IMR-90 (cell line): ENCODE results near the gene LARP1. TPM values are rescaled to one million over a fixed set of nuclear protein-coding genes. Genes with fewer than 3 reads are reported as not detected.

ENCODE experiments used
- ATAC-seq: fragments of 200-7000 bp; cut with Tn5 transposase; 2 replicates; pipeline ENCODE4 v1.9.1; 2020; ENCODE audit warnings: low read depth, mild to moderate bottlenecking, moderate library complexity
- BruUV-seq: library from RNA; stranded (reverse); fragments of 400-500 nt; replicated peaks from 2 replicates; lab custom pipeline; 2021; lab: Mats Ljungman, UMichigan
- CTCF ChIA-PET: fragments of 300-600 bp; formaldehyde crosslinking; extraction: SDS; loops from one replicate; lab custom pipeline; 2021; ENCODE audit warnings: antibody characterized with exemption; lab: Yijun Ruan, JAX
- POLR2A ChIA-PET: fragments of 300-600 bp; sonication (Branson Sonifier 250); formaldehyde crosslinking; loops from one replicate; lab custom pipeline; 2022; ENCODE audit warnings: antibody characterized with exemption; ENCODE audit not compliant: unreplicated experiment; lab: Charles Lee
- DNase-seq: peaks from one replicate; pipeline ENCODE4 v3.0.0; 2013
- H2AFZ ChIP-seq: replicated peaks from 2 replicates; pipeline ENCODE3; 2013; ENCODE audit warnings: low read length, mild to moderate bottlenecking; ENCODE audit not compliant: poor library complexity
- H2AK5ac ChIP-seq: 2 replicates; pipeline ENCODE4 v1.6.1; 2013; ENCODE audit warnings: low read depth, low read length, inconsistent platforms
- H2AK9ac ChIP-seq: replicated peaks from 2 replicates; pipeline ENCODE3; 2013; ENCODE audit warnings: mild to moderate bottlenecking, low read depth, low read length, moderate library complexity; ENCODE audit not compliant: poor library complexity
- H2BK120ac ChIP-seq: 2 replicates; pipeline ENCODE4 v1.6.1; 2013; ENCODE audit warnings: low read depth, low read length, inconsistent platforms
- H2BK15ac ChIP-seq: 3 replicates; pipeline ENCODE4 v1.6.1; 2013; ENCODE audit warnings: low read depth, low read length, inconsistent platforms
- H2BK20ac ChIP-seq: 2 replicates; pipeline ENCODE4 v1.6.1; 2013; ENCODE audit warnings: low read depth, mild to moderate bottlenecking, inconsistent platforms, low read length, moderate library complexity
- H2BK5ac ChIP-seq: 2 replicates; pipeline ENCODE4 v1.6.1; 2013; ENCODE audit warnings: mild to moderate bottlenecking, low read depth, low read length, inconsistent platforms; ENCODE audit not compliant: poor library complexity, severe bottlenecking
- H3K14ac ChIP-seq: replicated peaks from 2 replicates; pipeline ENCODE4 v1.6.1; 2013; ENCODE audit warnings: low read depth, low read length, inconsistent platforms
- H3K18ac ChIP-seq: 2 replicates; pipeline ENCODE4 v1.6.1; 2013; ENCODE audit warnings: low read depth, low read length, control low read depth
- H3K23ac ChIP-seq: 2 replicates; pipeline ENCODE4 v1.6.1; 2013; ENCODE audit warnings: low read depth, low read length, inconsistent platforms
- H3K27ac ChIP-seq: 2 replicates; pipeline ENCODE4 v1.5.1; 2013; ENCODE audit warnings: mild to moderate bottlenecking, control low read depth, low read length; ENCODE audit not compliant: insufficient read depth
- H3K27me3 ChIP-seq: 2 replicates; pipeline ENCODE4 v1.6.1; 2013; ENCODE audit warnings: low read length; ENCODE audit not compliant: control insufficient read depth, insufficient read depth
- H3K36me3 ChIP-seq: 2 replicates; pipeline ENCODE4 v1.6.1; 2013; ENCODE audit warnings: low read length, mixed read lengths; ENCODE audit not compliant: control insufficient read depth, insufficient read depth
- H3K4ac ChIP-seq: 2 replicates; pipeline ENCODE4 v1.6.1; 2013; ENCODE audit warnings: low read depth, low read length, inconsistent platforms
- H3K4me1 ChIP-seq: 2 replicates; pipeline ENCODE4 v1.6.1; 2013; ENCODE audit warnings: low read length, mixed read lengths; ENCODE audit not compliant: control insufficient read depth, insufficient read depth
- H3K4me2 ChIP-seq: 2 replicates; pipeline ENCODE4 v1.6.1; 2013; ENCODE audit warnings: low read depth, mild to moderate bottlenecking, control low read depth, low read length, moderate library complexity
- H3K4me3 ChIP-seq: 2 replicates; pipeline ENCODE4 v1.5.1; 2013; ENCODE audit warnings: low read depth, mild to moderate bottlenecking, control low read depth, low read length, moderate library complexity; ENCODE audit not compliant: insufficient read depth
- H3K56ac ChIP-seq: 2 replicates; pipeline ENCODE4 v1.6.1; 2013; ENCODE audit warnings: low read length, inconsistent platforms; ENCODE audit not compliant: insufficient read depth; ENCODE audit errors: extremely low read depth
- H3K79me1 ChIP-seq, 2 experiments: 2 replicates each; pipeline ENCODE4 v1.6.1; 2013; ENCODE audit warnings: low read length in 2 of 2, inconsistent platforms in 1 of 2, low read depth in 1 of 2
- H3K9ac ChIP-seq: 2 replicates; pipeline ENCODE4 v1.6.1; 2013; ENCODE audit warnings: low read depth, low read length, control low read depth
- H3K9me1 ChIP-seq: 2 replicates; pipeline ENCODE4 v1.6.1; 2013; ENCODE audit warnings: low read length, inconsistent platforms; ENCODE audit not compliant: insufficient read depth
- H3K9me3 ChIP-seq: 2 replicates; pipeline ENCODE4 v1.6.1; 2013; ENCODE audit warnings: low read length; ENCODE audit not compliant: control insufficient read depth, insufficient read depth
- H4K20me1 ChIP-seq: 2 replicates; pipeline ENCODE4 v1.6.1; 2013; ENCODE audit warnings: low read length, inconsistent platforms; ENCODE audit not compliant: insufficient read depth
- H4K5ac ChIP-seq: 2 replicates; pipeline ENCODE4 v1.6.1; 2013; ENCODE audit warnings: mild to moderate bottlenecking, low read depth, low read length, control low read depth
- H4K8ac ChIP-seq, 2 experiments: 2 replicates each; pipeline ENCODE4 v1.6.1; 2013; ENCODE audit warnings: low read depth in 2 of 2, low read length in 2 of 2, control low read depth in 1 of 2, inconsistent platforms in 1 of 2
- H4K91ac ChIP-seq: 2 replicates; pipeline ENCODE4 v1.6.1; 2013; ENCODE audit warnings: low read depth, low read length, inconsistent platforms; ENCODE audit not compliant: insufficient read depth
- BHLHE40 ChIP-seq: fragments of 150-350 bp; IDR thresholded peaks from 2 replicates; pipeline ENCODE4 v1.6.1; 2016; ENCODE audit warnings: mild to moderate bottlenecking, low read depth, low read length
- CEBPB ChIP-seq: IDR thresholded peaks from 2 replicates; pipeline ENCODE4 v1.6.1; 2012; ENCODE audit warnings: low read depth, low read length, improper control_type of control experiment
- CHD1 ChIP-seq: IDR thresholded peaks from 2 replicates; pipeline ENCODE4 v1.6.1; 2012; ENCODE audit warnings: low read depth, low read length, improper control_type of control experiment
- FOS ChIP-seq: fragments of 150-350 bp; IDR thresholded peaks from 2 replicates; pipeline ENCODE4 v1.6.1; 2016; ENCODE audit warnings: low read depth, low read length
- MAFK ChIP-seq: IDR thresholded peaks from 2 replicates; pipeline ENCODE4 v1.6.1; 2012; ENCODE audit warnings: low read depth, low read length, improper control_type of control experiment
- MXI1 ChIP-seq: IDR thresholded peaks from 2 replicates; pipeline ENCODE4 v1.6.1; 2012; ENCODE audit warnings: low read depth, mild to moderate bottlenecking, low read length, moderate library complexity, borderline replicate concordance
- NFE2L2 ChIP-seq: fragments of 150-350 bp; IDR thresholded peaks from 2 replicates; pipeline ENCODE4 v1.6.1; 2016; ENCODE audit warnings: low read depth, mild to moderate bottlenecking, low read length
- POLR2A ChIP-seq: IDR thresholded peaks from 2 replicates; pipeline ENCODE4 v1.6.1; 2012; ENCODE audit warnings: mild to moderate bottlenecking, low read depth, low read length
- RAD21 ChIP-seq: IDR thresholded peaks from 2 replicates; pipeline ENCODE4 v1.6.1; 2012; ENCODE audit warnings: low read length, improper control_type of control experiment
- RCOR1 ChIP-seq: IDR thresholded peaks from 2 replicates; pipeline ENCODE4 v1.6.1; 2012; ENCODE audit warnings: mild to moderate bottlenecking, low read length, improper control_type of control experiment; ENCODE audit not compliant: insufficient replicate concordance
- RFX5 ChIP-seq: IDR thresholded peaks from 2 replicates; pipeline ENCODE4 v1.8.0; 2012; ENCODE audit warnings: low read depth, mild to moderate bottlenecking, low read length, moderate library complexity
- USF2 ChIP-seq: fragments of 150-350 bp; IDR thresholded peaks from 2 replicates; pipeline ENCODE4 v1.6.1; 2017; ENCODE audit warnings: mild to moderate bottlenecking, antibody characterized with exemption, low read length, low read depth
- WGBS, 2 experiments: methylation state at CpG; one replicate each; pipeline versions ENCODE4 v1.1.5 to v1.1.7; 2013; ENCODE audit warnings: missing lambda C conversion rate in 2 of 2; ENCODE audit not compliant: insufficient read length in 1 of 2; ENCODE audit errors: extremely low coverage in 2 of 2; 5-methylcytosine and 5-hydroxymethylcytosine counted together
- dilution Hi-C: fragments of 300-500 bp; cut with HindIII; formaldehyde crosslinking; loops from one replicate; pipeline ENCODE4 v1.14.3; 2018; ENCODE audit warnings: low sequenced_read_pairs; ENCODE audit not compliant: unreplicated experiment
- in situ Hi-C: fragments of 300-500 bp; cut with MboI; formaldehyde crosslinking; loops from 3 replicates; pipeline ENCODE4 v1.14.3; 2019; ENCODE audit warnings: low sequenced_read_pairs, inconsistent platforms, mixed read lengths
- intact Hi-C: fragments of 100-400 bp; cut with micrococcal nuclease; formaldehyde crosslinking; loops from 2 replicates; pipeline ENCODE4 v1.10.0; 2022
- polyA plus RNA-seq, 3 experiments: library from polyadenylated mRNA; depleted of rRNA; stranded (reverse); fragments of >200 nt; gene quantifications; 2 replicates each; pipeline ENCODE4 v1.2.3, GENCODE V29; 2012; ENCODE audit warnings: low replicate concordance in 1 of 3
- total RNA-seq: library from RNA; depleted of rRNA; stranded (reverse); fragments of >200 nt; gene quantifications from 2 replicates; pipeline ENCODE4 v1.2.3, GENCODE V29; 2012
- TF ChIP-seq, protein P1 (sequence below): fragments of 150-350 bp; IDR thresholded peaks from 2 replicates; pipeline ENCODE4 v1.6.1; 2016; ENCODE audit warnings: low read depth, mild to moderate bottlenecking, low read length, moderate library complexity, borderline replicate concordance
- TF ChIP-seq, protein P2 (sequence below): conservative IDR thresholded peaks from 2 replicates; pipeline ENCODE4 v1.5.1; 2012; ENCODE audit warnings: mild to moderate bottlenecking, low read depth, low read length, improper control_type of control experiment

Gene LARP1
- total and polyA plus RNA-seq, 2 of the 4 experiments (the other 2 are of a cell fraction), result 47.3 to 77.4 TPM

DNA sequence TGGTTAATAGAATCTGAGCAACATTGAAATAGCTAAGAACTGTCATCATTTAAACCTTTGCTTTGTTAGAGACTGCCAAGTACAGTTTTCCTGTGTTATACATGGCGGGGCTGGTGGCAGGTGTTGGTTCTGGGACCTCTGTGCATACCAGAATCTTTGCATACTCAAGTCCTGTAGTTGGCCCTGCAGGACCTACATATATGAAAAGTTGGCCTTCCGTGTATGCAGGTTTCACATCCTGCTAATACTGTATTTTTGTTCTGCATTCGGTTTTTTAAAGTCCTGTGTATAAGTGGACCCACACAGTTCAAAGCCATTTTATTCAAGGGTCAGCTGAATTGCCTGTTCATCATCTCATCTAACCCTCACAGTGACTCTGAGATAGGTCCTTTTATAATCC is 36.4 kb downstream of the LARP1 start:
- WGBS, 2 experiments, result no CpG with 5 or more reads among the region's 3 CpGs
- H3K9me1 ChIP-seq, result peaks cover 48% of the 10 kb centered on the region

More for the DNA sequence above, 36.4 kb downstream of the LARP1 start:
- Histone ChIP-seq H3K36me3 (peaks cover 26% of the 10 kb centered on the region), H3K4me2 (no peak overlapping the region), H3K4ac (no peak overlapping the region), H3K4me1 (peaks cover 28% of the 10 kb centered on the region), H4K8ac (no peak overlapping the region), H2AK9ac (no peak overlapping the region), H3K27ac (no peak overlapping the region), H3K9me3 (no peaks in the 10 kb centered on the region), H3K56ac (no peak overlapping the region), H3K18ac (no peak overlapping the region), H2BK120ac (no peak overlapping the region), H3K14ac (no peak overlapping the region), H4K5ac (no peak overlapping the region), H3K9ac (no peak overlapping the region), H2BK5ac (no peak overlapping the region), H3K27me3 (no peaks in the 10 kb centered on the region), H4K20me1 (peaks cover 83% of the 10 kb centered on the region), H2AK5ac (no peak overlapping the region), H3K4me3 (no peak overlapping the region), H2BK15ac (no peak overlapping the region), H4K91ac (no peak overlapping the region), H3K23ac (no peak overlapping the region), H3K79me1 (peaks cover 32 to 76% of the 10 kb centered on the region in 2 experiments), H2AFZ (no peak overlapping the region), H2BK20ac (no peak overlapping the region)
- ChIA-PET POLR2A (no interaction called here), CTCF (no interaction called here)
- ATAC-seq (no peak), DNase-seq (no peak)
- no peak for TF ChIP-seq BHLHE40
- TF ChIP-seq USF2, result no peak
- no peak for TF ChIP-seq POLR2A
- TF ChIP-seq, protein P1, sequence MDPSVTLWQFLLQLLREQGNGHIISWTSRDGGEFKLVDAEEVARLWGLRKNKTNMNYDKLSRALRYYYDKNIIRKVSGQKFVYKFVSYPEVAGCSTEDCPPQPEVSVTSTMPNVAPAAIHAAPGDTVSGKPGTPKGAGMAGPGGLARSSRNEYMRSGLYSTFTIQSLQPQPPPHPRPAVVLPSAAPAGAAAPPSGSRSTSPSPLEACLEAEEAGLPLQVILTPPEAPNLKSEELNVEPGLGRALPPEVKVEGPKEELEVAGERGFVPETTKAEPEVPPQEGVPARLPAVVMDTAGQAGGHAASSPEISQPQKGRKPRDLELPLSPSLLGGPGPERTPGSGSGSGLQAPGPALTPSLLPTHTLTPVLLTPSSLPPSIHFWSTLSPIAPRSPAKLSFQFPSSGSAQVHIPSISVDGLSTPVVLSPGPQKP, result no peak
- TF ChIP-seq MXI1, result no peak
- no peak for TF ChIP-seq RFX5
- no peak for TF ChIP-seq CEBPB
- no peak for TF ChIP-seq FOS
- no peak for TF ChIP-seq RCOR1
- no peak for TF ChIP-seq MAFK
- TF ChIP-seq NFE2L2, result no peak
- TF ChIP-seq, protein P2, sequence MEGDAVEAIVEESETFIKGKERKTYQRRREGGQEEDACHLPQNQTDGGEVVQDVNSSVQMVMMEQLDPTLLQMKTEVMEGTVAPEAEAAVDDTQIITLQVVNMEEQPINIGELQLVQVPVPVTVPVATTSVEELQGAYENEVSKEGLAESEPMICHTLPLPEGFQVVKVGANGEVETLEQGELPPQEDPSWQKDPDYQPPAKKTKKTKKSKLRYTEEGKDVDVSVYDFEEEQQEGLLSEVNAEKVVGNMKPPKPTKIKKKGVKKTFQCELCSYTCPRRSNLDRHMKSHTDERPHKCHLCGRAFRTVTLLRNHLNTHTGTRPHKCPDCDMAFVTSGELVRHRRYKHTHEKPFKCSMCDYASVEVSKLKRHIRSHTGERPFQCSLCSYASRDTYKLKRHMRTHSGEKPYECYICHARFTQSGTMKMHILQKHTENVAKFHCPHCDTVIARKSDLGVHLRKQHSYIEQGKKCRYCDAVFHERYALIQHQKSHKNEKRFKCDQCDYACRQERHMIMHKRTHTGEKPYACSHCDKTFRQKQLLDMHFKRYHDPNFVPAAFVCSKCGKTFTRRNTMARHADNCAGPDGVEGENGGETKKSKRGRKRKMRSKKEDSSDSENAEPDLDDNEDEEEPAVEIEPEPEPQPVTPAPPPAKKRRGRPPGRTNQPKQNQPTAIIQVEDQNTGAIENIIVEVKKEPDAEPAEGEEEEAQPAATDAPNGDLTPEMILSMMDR, result no peak
- TF ChIP-seq CHD1, result no peak
- no peak for TF ChIP-seq RAD21
- intact Hi-C loops, result loop anchor here (1.0 kb wide), 1 partner anchor 43 kb away; no protein-coding TSS in a partner anchor
- dilution Hi-C loops, result no loop called here
- in situ Hi-C loops, result no loop called here
- BruUV-seq, result no TSS peak
